ENCODE data around the gene RABEP2.
"Not testable (repeated sequence)": the region's sequence is repeated elsewhere in the genome, so short reads cannot be mapped to it uniquely, and the experiment has no call there.

Gene RABEP2

GRCh38 chr16:28950648-28951409 is 25.8 kb upstream of the RABEP2 start, which contains the start of gene NFATC2IP:
Gene NFATC2IP (plus strand): TSS chr16:28950937. CDS start chr16:28951012, 75 bp downstream.
- H3K27ac ChIP-seq (ENCODE audit: low read depth, low read length): peak within 1 kb of the TSS; percentile 81
- peak within 1 kb of the TSS; percentile 96 for H3K4me3 ChIP-seq (ENCODE audit: low read depth, low read length)
- H3K4me1 ChIP-seq (ENCODE audit: control insufficient read depth, insufficient read depth, low read length): peaks cover 8% of the 10 kb centered on the region; the same call in 1 of the 2 replicates
- no peaks in the 10 kb centered on the region for H3K27me3 ChIP-seq (ENCODE audit: control insufficient read depth, insufficient read depth, low read length)
- H3K9ac ChIP-seq (ENCODE audit: low read length): peak within 1 kb of the TSS; percentile 92
- no peaks in the 10 kb centered on the region for H3K9me3 ChIP-seq (ENCODE audit: control insufficient read depth, insufficient read depth, low read depth, low read length)
- H3K36me3 ChIP-seq (ENCODE audit: control insufficient read depth, insufficient read depth, low read length): peaks cover 36% of the 10 kb centered on the region

GRCh38 chr16:28946681-28947080 is 21.6 kb upstream of the RABEP2 start:
- peaks cover 2% of the 10 kb centered on the region for H3K4me1 ChIP-seq (ENCODE audit: control insufficient read depth, insufficient read depth, low read length)
- no peak overlapping the region for H3K27ac ChIP-seq (ENCODE audit: low read depth, low read length)
- no peaks in the 10 kb centered on the region for H3K9me3 ChIP-seq (ENCODE audit: control insufficient read depth, insufficient read depth, low read depth, low read length)
- H3K9ac ChIP-seq (ENCODE audit: low read length): no peak overlapping the region
- H3K4me3 ChIP-seq (ENCODE audit: low read depth, low read length): no peak overlapping the region
- H3K27me3 ChIP-seq (ENCODE audit: control insufficient read depth, insufficient read depth, low read length): no peaks in the 10 kb centered on the region
- no peaks in the 10 kb centered on the region for H3K36me3 ChIP-seq (ENCODE audit: control insufficient read depth, insufficient read depth, low read length)

GRCh38 chr16:28943281-28943680 is 18.2 kb upstream of the RABEP2 start:
- Histone ChIP-seq H3K4me1 (ENCODE audit: control insufficient read depth, insufficient read depth, low read length) (peaks cover 2% of the 10 kb centered on the region), H3K4me3 (ENCODE audit: low read depth, low read length) (no peak overlapping the region), H3K27ac (ENCODE audit: low read depth, low read length) (no peak overlapping the region), H3K9me3 (ENCODE audit: control insufficient read depth, insufficient read depth, low read depth, low read length) (no peaks in the 10 kb centered on the region), H3K27me3 (ENCODE audit: control insufficient read depth, insufficient read depth, low read length) (no peaks in the 10 kb centered on the region), H3K9ac (ENCODE audit: low read length) (no peak overlapping the region), H3K36me3 (ENCODE audit: control insufficient read depth, insufficient read depth, low read length) (no peaks in the 10 kb centered on the region)

- not testable (repeated sequence) for H3K36me3 ChIP-seq (ENCODE audit: control insufficient read depth, insufficient read depth, low read length); H3K4me3 ChIP-seq (ENCODE audit: low read depth, low read length); H3K27me3 ChIP-seq (ENCODE audit: control insufficient read depth, insufficient read depth, low read length); H3K27ac ChIP-seq (ENCODE audit: low read depth, low read length); H3K4me1 ChIP-seq (ENCODE audit: control insufficient read depth, insufficient read depth, low read length); H3K9ac ChIP-seq (ENCODE audit: low read length); H3K9me3 ChIP-seq (ENCODE audit: control insufficient read depth, insufficient read depth, low read depth, low read length)
Measured at GRCh38 chr16:28939825-28940224, 14.8 kb upstream of the RABEP2 start.

GRCh38 chr16:28938721-28939120 is 13.7 kb upstream of the RABEP2 start:
- Histone ChIP-seq H3K4me1 (ENCODE audit: control insufficient read depth, insufficient read depth, low read length) (peaks cover 5% of the 10 kb centered on the region), H3K36me3 (ENCODE audit: control insufficient read depth, insufficient read depth, low read length) (no peaks in the 10 kb centered on the region), H3K9me3 (ENCODE audit: control insufficient read depth, insufficient read depth, low read depth, low read length) (no peaks in the 10 kb centered on the region), H3K9ac (ENCODE audit: low read length) (no peak overlapping the region), H3K27ac (ENCODE audit: low read depth, low read length) (no peak overlapping the region), H3K27me3 (ENCODE audit: control insufficient read depth, insufficient read depth, low read length) (no peaks in the 10 kb centered on the region), H3K4me3 (ENCODE audit: low read depth, low read length) (no peak overlapping the region)

GRCh38 chr16:28937222-28937876 is 12.3 kb upstream of the RABEP2 start:
- H3K36me3 ChIP-seq (ENCODE audit: control insufficient read depth, insufficient read depth, low read length): no peaks in the 10 kb centered on the region
- H3K27me3 ChIP-seq (ENCODE audit: control insufficient read depth, insufficient read depth, low read length): no peaks in the 10 kb centered on the region
- H3K4me1 ChIP-seq (ENCODE audit: control insufficient read depth, insufficient read depth, low read length): peaks cover 5% of the 10 kb centered on the region
- H3K9ac ChIP-seq (ENCODE audit: low read length): no peak overlapping the region
- no peak overlapping the region for H3K4me3 ChIP-seq (ENCODE audit: low read depth, low read length)
- H3K9me3 ChIP-seq (ENCODE audit: control insufficient read depth, insufficient read depth, low read depth, low read length): no peaks in the 10 kb centered on the region
- no peak overlapping the region for H3K27ac ChIP-seq (ENCODE audit: low read depth, low read length)

GRCh38 chr16:28936784-28937155 is 11.7 kb upstream of the RABEP2 start:
- Histone ChIP-seq H3K4me3 (ENCODE audit: low read depth, low read length) (no peak overlapping the region), H3K36me3 (ENCODE audit: control insufficient read depth, insufficient read depth, low read length) (no peaks in the 10 kb centered on the region), H3K9ac (ENCODE audit: low read length) (no peak overlapping the region), H3K9me3 (ENCODE audit: control insufficient read depth, insufficient read depth, low read depth, low read length) (no peaks in the 10 kb centered on the region), H3K27ac (ENCODE audit: low read depth, low read length) (no peak overlapping the region), H3K4me1 (ENCODE audit: control insufficient read depth, insufficient read depth, low read length) (peaks cover 5% of the 10 kb centered on the region), H3K27me3 (ENCODE audit: control insufficient read depth, insufficient read depth, low read length) (no peaks in the 10 kb centered on the region)

- Histone ChIP-seq H3K27ac (ENCODE audit: low read depth, low read length) (no peak overlapping the region), H3K9ac (ENCODE audit: low read length) (peak overlapping the region; percentile 68), H3K4me1 (ENCODE audit: control insufficient read depth, insufficient read depth, low read length) (peaks cover 5% of the 10 kb centered on the region), H3K9me3 (ENCODE audit: control insufficient read depth, insufficient read depth, low read depth, low read length) (no peaks in the 10 kb centered on the region), H3K36me3 (ENCODE audit: control insufficient read depth, insufficient read depth, low read length) (no peaks in the 10 kb centered on the region), H3K27me3 (ENCODE audit: control insufficient read depth, insufficient read depth, low read length) (no peaks in the 10 kb centered on the region), H3K4me3 (ENCODE audit: low read depth, low read length) (peak overlapping the region; percentile 66)
Measured at GRCh38 chr16:28935924-28936783, 11.1 kb upstream of the RABEP2 start.

- Histone ChIP-seq H3K9me3 (ENCODE audit: control insufficient read depth, insufficient read depth, low read depth, low read length) (no peaks in the 10 kb centered on the region), H3K36me3 (ENCODE audit: control insufficient read depth, insufficient read depth, low read length) (no peaks in the 10 kb centered on the region), H3K27ac (ENCODE audit: low read depth, low read length) (no peak overlapping the region), H3K4me3 (ENCODE audit: low read depth, low read length) (no peak overlapping the region), H3K27me3 (ENCODE audit: control insufficient read depth, insufficient read depth, low read length) (no peaks in the 10 kb centered on the region), H3K4me1 (ENCODE audit: control insufficient read depth, insufficient read depth, low read length) (peaks cover 5% of the 10 kb centered on the region), H3K9ac (ENCODE audit: low read length) (no peak overlapping the region)
Measured at GRCh38 chr16:28935346-28935745, 10.3 kb upstream of the RABEP2 start.

GRCh38 chr16:28933171-28933570 is 8.1 kb upstream of the RABEP2 start:
- no peak overlapping the region for H3K27ac ChIP-seq (ENCODE audit: low read depth, low read length)
- no peak overlapping the region for H3K4me3 ChIP-seq (ENCODE audit: low read depth, low read length)

More at GRCh38 chr16:28933171-28933570, 8.1 kb upstream of the RABEP2 start:
- H3K27me3 ChIP-seq (ENCODE audit: control insufficient read depth, insufficient read depth, low read length): no peaks in the 10 kb centered on the region
- no peaks in the 10 kb centered on the region for H3K9me3 ChIP-seq (ENCODE audit: control insufficient read depth, insufficient read depth, low read depth, low read length)
- H3K4me1 ChIP-seq (ENCODE audit: control insufficient read depth, insufficient read depth, low read length): peaks cover 5% of the 10 kb centered on the region
- no peak overlapping the region for H3K9ac ChIP-seq (ENCODE audit: low read length)
- H3K36me3 ChIP-seq (ENCODE audit: control insufficient read depth, insufficient read depth, low read length): no peaks in the 10 kb centered on the region
